Upper lobe of left lung (tissue), 6 donors: ENCODE results near the gene IGSF9. TPM values are rescaled to one million over a fixed set of nuclear protein-coding genes. Genes with fewer than 3 reads are reported as not detected.
A peak's percentile ranks its signal among the peaks of the same experiment; 100 is the strongest.

Experiments
- ATAC-seq, 2 donors: fragments of 200-7000 bp; cut with Tn5 transposase; one replicate each; pipeline ENCODE4 v1.9.1; 2022; ENCODE audit warnings: mild to moderate bottlenecking in 2 of 2, moderate library complexity in 2 of 2; ENCODE audit not compliant: low FRiP score in 2 of 2
- DNase-seq, 2 donors: peaks; one replicate each; pipeline ENCODE4 v3.0.0-alpha.2; 2019 to 2020
- H3K27ac ChIP-seq, 4 donors: fragments of 200-600 bp; sonication (generic); one replicate each; pipeline ENCODE4 v1.5.1; 2016 to 2019
- H3K27me3 ChIP-seq, 4 donors: fragments of 200-600 bp; sonication (generic); one replicate each; pipeline ENCODE4 v1.5.1; 2017 to 2019
- H3K36me3 ChIP-seq, 4 donors: fragments of 200-600 bp; sonication (generic); one replicate each; pipeline ENCODE4 v1.5.1; 2016 to 2019
- H3K4me1 ChIP-seq, 4 donors: fragments of 200-600 bp; sonication (generic); one replicate each; pipeline ENCODE4 v1.5.1; 2018 to 2019
- H3K4me3 ChIP-seq, 4 donors: fragments of 200-600 bp; sonication (generic); one replicate each; pipeline ENCODE4 v1.5.1; 2017 to 2019; ENCODE audit warnings: mild to moderate bottlenecking in 2 of 4, moderate library complexity in 1 of 4
- H3K9me3 ChIP-seq, 4 donors: fragments of 200-600 bp; sonication (generic); one replicate each; pipeline ENCODE4 v1.5.1; 2018 to 2019
- CTCF ChIP-seq, 6 experiments: fragments of 450-650 bp in 4 of 6; fragments of 200-600 bp in 2 of 6; sonication (generic) in 2 of 6; IDR thresholded peaks; one replicate each; pipeline ENCODE4 v1.5.1; 2016 to 2019; ENCODE audit warnings: antibody characterized with exemption in 6 of 6
- EP300 ChIP-seq, 4 donors: sonication (generic); formaldehyde crosslinking; IDR thresholded peaks; one replicate each; pipeline ENCODE4 v1.5.1; 2017; ENCODE audit warnings: antibody characterized with exemption in 4 of 4, control low read depth in 2 of 4
- POLR2A ChIP-seq, 4 donors: fragments of 450-650 bp; IDR thresholded peaks; one replicate each; pipeline ENCODE4 v1.5.1; 2016 to 2017; ENCODE audit warnings: antibody characterized with exemption in 4 of 4, mild to moderate bottlenecking in 2 of 4
- POLR2AphosphoS5 ChIP-seq, 2 donors: sonication (generic); formaldehyde crosslinking; IDR thresholded peaks; one replicate each; pipeline ENCODE4 v1.5.1; 2017; ENCODE audit warnings: antibody characterized with exemption in 2 of 2
- WGBS, 2 donors: methylation state at CpG; one replicate each; pipeline ENCODE4 v1.1.5; 2017 to 2018; 5-methylcytosine and 5-hydroxymethylcytosine counted together
- total RNA-seq, 6 donors: library from RNA; depleted of rRNA in 4 of 6; stranded (reverse); fragments of >200 nt in 4 of 6; gene quantifications; one replicate each; pipeline versions ENCODE4 v1.1.0 to v1.2.1, GENCODE V29; 2016 to 2021
- donor health status: DM: no; HTN: no; CAD: no; lungs with moderate emphysema.
- donor health status: DM: no; HTN: yes; CAD: no; lungs with severe emphysema.

IGSF9 gene
- total RNA-seq, 6 donors from 2014 or later: 0.55 to 2.3 (median 1.5) TPM

GRCh38 chr1:159939678-159940002 is 5.8 kb downstream of the IGSF9 start:
- peaks cover 12 to 26% (median 18%) of the 10 kb centered on the region in 4 donors for H3K4me1 ChIP-seq
- TF ChIP-seq POLR2A (IDR thresholded peaks at IDR 0.05): no peak
- no peak for TF ChIP-seq POLR2AphosphoS5 (IDR thresholded peaks at IDR 0.05)
- no peak for TF ChIP-seq EP300 (IDR thresholded peaks at IDR 0.05)
- no peak for TF ChIP-seq CTCF (IDR thresholded peaks at IDR 0.05)
- ATAC-seq: no peak

GRCh38 chr1:159938905-159939677 is 6.3 kb downstream of the IGSF9 start:
- Histone ChIP-seq H3K4me1 (peaks cover 12 to 26% (median 18%) of the 10 kb centered on the region in 4 donors), H3K9me3 (no peaks in the 10 kb centered on the region), H3K4me3 (no peak overlapping the region), H3K27me3 (no peaks in the 10 kb centered on the region), H3K27ac (no peak overlapping the region), H3K36me3 (no peaks in the 10 kb centered on the region)
- TF ChIP-seq EP300 (IDR thresholded peaks at IDR 0.05): no peak
- no peak for TF ChIP-seq POLR2A (IDR thresholded peaks at IDR 0.05)
- TF ChIP-seq POLR2AphosphoS5 (IDR thresholded peaks at IDR 0.05): no peak
- no peak for TF ChIP-seq CTCF (IDR thresholded peaks at IDR 0.05)
- DNase-seq: no peak
- WGBS, 2 donors: 84 to 90% methylated on average over 6 of the region's 6 CpGs
- no peak for ATAC-seq

More at GRCh38 chr1:159939678-159940002, 5.8 kb downstream of the IGSF9 start:
- no peak for DNase-seq
- Histone ChIP-seq H3K9me3 (no peaks in the 10 kb centered on the region), H3K36me3 (no peaks in the 10 kb centered on the region), H3K27me3 (no peaks in the 10 kb centered on the region), H3K4me3 (no peak overlapping the region), H3K27ac (no peak overlapping the region)
- 74 to 78% methylated on average over 3 of the region's 3 CpGs for WGBS, 2 donors

- no peaks in the 10 kb centered on the region for H3K9me3 ChIP-seq
- no peak for DNase-seq
- no peaks in the 10 kb centered on the region for H3K36me3 ChIP-seq
- no peak for TF ChIP-seq POLR2AphosphoS5 (IDR thresholded peaks at IDR 0.05)
- no peak for TF ChIP-seq POLR2A (IDR thresholded peaks at IDR 0.05)
- TF ChIP-seq CTCF (IDR thresholded peaks at IDR 0.05): no peak
- TF ChIP-seq EP300 (IDR thresholded peaks at IDR 0.05): no peak
- H3K4me3 ChIP-seq: no peak overlapping the region
- no peaks in the 10 kb centered on the region for H3K27me3 ChIP-seq
- peaks cover 12 to 26% (median 18%) of the 10 kb centered on the region in 4 donors for H3K4me1 ChIP-seq
- WGBS, 2 donors: 55 to 68% methylated on average over 6 to 7 of the region's 7 CpGs
- no peak overlapping the region for H3K27ac ChIP-seq
- no peak for ATAC-seq
Observed at GRCh38 chr1:159938211-159938852, 7.1 kb downstream of the IGSF9 start.

- ATAC-seq (no peak), DNase-seq (peak in 1 of 2 donors; percentile 50)
- H3K27me3 ChIP-seq: no peaks in the 10 kb centered on the region
- no peak for TF ChIP-seq POLR2A (IDR thresholded peaks at IDR 0.05)
- no peak for TF ChIP-seq CTCF (IDR thresholded peaks at IDR 0.05)
- no peak for TF ChIP-seq POLR2AphosphoS5 (IDR thresholded peaks at IDR 0.05)
- no peak for TF ChIP-seq EP300 (IDR thresholded peaks at IDR 0.05)
- 20 to 37% methylated on average over 4 of the region's 4 CpGs for WGBS, 2 donors
- H3K4me3 ChIP-seq: no peak overlapping the region
- H3K9me3 ChIP-seq: no peaks in the 10 kb centered on the region
- H3K36me3 ChIP-seq: no peaks in the 10 kb centered on the region
- peaks cover 12 to 26% (median 18%) of the 10 kb centered on the region in 4 donors for H3K4me1 ChIP-seq
- no peak overlapping the region for H3K27ac ChIP-seq
Observed at GRCh38 chr1:159937054-159937750, 8.2 kb downstream of the IGSF9 start.
